Prostate gland (tissue), 1 donor: Measurements from ENCODE around the gene NUBP2.

ENCODE experiments used
- POLR2A ChIP-seq: fragments of 450-650 bp; IDR thresholded peaks from one replicate; pipeline ENCODE4 v1.6.1; 2016; ENCODE audit warnings: antibody characterized with exemption, mild to moderate bottlenecking
- POLR2AphosphoS5 ChIP-seq: sonication (generic); formaldehyde crosslinking; IDR thresholded peaks from one replicate; pipeline ENCODE4 v1.6.1; 2017; ENCODE audit warnings: antibody characterized with exemption

GRCh38 chr16:1791943-1792812 lies 9.4 kb downstream of the NUBP2 start:
- TF ChIP-seq POLR2A (no peak), POLR2AphosphoS5 (no peak)
